HepG2 (cell line): ENCODE data around the gene SLC1A2. TPM values are rescaled to one million over a fixed set of nuclear protein-coding genes. Genes with fewer than 3 reads are reported as not detected.
A peak's percentile ranks its signal among the peaks of the same experiment; 100 is the strongest.

Source experiments
- ARID3A ChIP-seq: IDR thresholded peaks from 2 replicates; pipeline ENCODE4 v1.6.1; 2012; ENCODE audit warnings: low read depth, low read length, improper control_type of control experiment
- ARNT ChIP-seq: fragments of 450-650 bp; IDR thresholded peaks from 2 replicates; pipeline ENCODE4 v1.6.1; 2017
- ATF7 ChIP-seq, 2 experiments: fragments of 450-650 bp in 1 of 2; sonication (generic) in 1 of 2; formaldehyde crosslinking in 1 of 2; IDR thresholded peaks; 2 replicates each; pipeline versions ENCODE4 v1.4.0 to v1.6.1; 2016 to 2020; ENCODE audit warnings: antibody characterized with exemption in 1 of 2, mild to moderate bottlenecking in 1 of 2, missing genetic modification reagents in 1 of 2
- CBX2 ChIP-seq, 2 experiments: fragments of 200-600 bp in 1 of 2; sonication (generic); formaldehyde crosslinking in 1 of 2; IDR thresholded peaks; 2 replicates each; pipeline versions ENCODE4 v1.7.0 to v1.8.1; 2018 to 2022; ENCODE audit warnings: low read depth in 2 of 2, low read length in 1 of 2, mild to moderate bottlenecking in 1 of 2, missing genetic modification reagents in 1 of 2
- CREM ChIP-seq, 2 experiments: sonication (generic) in 1 of 2; formaldehyde crosslinking in 1 of 2; IDR thresholded peaks; 2 replicates each; pipeline versions ENCODE4 v1.4.0 to v1.6.1; 2016 to 2020; ENCODE audit warnings: antibody characterized with exemption in 1 of 2, mild to moderate bottlenecking in 1 of 2, missing genetic modification reagents in 1 of 2
- ELF3 ChIP-seq: IDR thresholded peaks from 2 replicates; pipeline ENCODE4 v1.6.1; 2016; ENCODE audit warnings: missing genetic modification reagents, missing compliant biosample characterization
- HOMEZ ChIP-seq: IDR thresholded peaks from 2 replicates; pipeline ENCODE4 v1.6.1; 2016; ENCODE audit warnings: low read depth
- MAFF ChIP-seq: IDR thresholded peaks from 2 replicates; pipeline ENCODE4 v1.6.1; 2011; ENCODE audit warnings: low read depth, low read length, improper control_type of control experiment
- NFYB ChIP-seq: sonication (generic); formaldehyde crosslinking; IDR thresholded peaks from 2 replicates; pipeline ENCODE4 v1.4.0; 2020; ENCODE audit warnings: missing genetic modification reagents
- SP4 ChIP-seq: sonication (generic); formaldehyde crosslinking; IDR thresholded peaks from 2 replicates; pipeline ENCODE4 v1.8.1; 2023; ENCODE audit warnings: mild to moderate bottlenecking, missing genetic modification reagents
- TBL1XR1 ChIP-seq: fragments of 150-350 bp; IDR thresholded peaks from 2 replicates; pipeline ENCODE4 v1.6.1; 2014; ENCODE audit warnings: borderline replicate concordance, low read length; ENCODE audit not compliant: partially characterized antibody
- TFAP4 ChIP-seq: sonication (generic); IDR thresholded peaks from 2 replicates; pipeline ENCODE4 v1.6.1; 2016; ENCODE audit warnings: low read depth, borderline replicate concordance
- TGIF2 ChIP-seq: IDR thresholded peaks from 2 replicates; pipeline ENCODE4 v1.6.1; 2016; ENCODE audit warnings: control low read depth, missing compliant biosample characterization
- ZNF232 ChIP-seq: sonication (generic); formaldehyde crosslinking; IDR thresholded peaks from 2 replicates; pipeline ENCODE4 v1.4.0; 2020; ENCODE audit warnings: missing genetic modification reagents, borderline replicate concordance
- ZNF24 ChIP-seq: fragments of 450-650 bp; IDR thresholded peaks from 2 replicates; pipeline ENCODE4 v1.6.1; 2017; ENCODE audit warnings: antibody characterized with exemption, mild to moderate bottlenecking
- ZNF329 ChIP-seq: sonication (generic); formaldehyde crosslinking; IDR thresholded peaks from 2 replicates; pipeline ENCODE4 v1.9.0; 2021; ENCODE audit warnings: low read depth, mild to moderate bottlenecking, missing genetic modification reagents
- ZNF350 ChIP-seq: sonication (generic); formaldehyde crosslinking; IDR thresholded peaks from 2 replicates; pipeline ENCODE4 v1.4.0; 2020; ENCODE audit warnings: mild to moderate bottlenecking, low read depth, missing genetic modification reagents, borderline replicate concordance
- ZNF510 ChIP-seq: sonication (generic); formaldehyde crosslinking; IDR thresholded peaks from 2 replicates; pipeline ENCODE4 v1.4.0; 2020; ENCODE audit warnings: low read depth, mild to moderate bottlenecking, missing genetic modification reagents
- ZNF547 ChIP-seq: sonication (generic); formaldehyde crosslinking; IDR thresholded peaks from 2 replicates; pipeline ENCODE4 v1.5.1; 2020; ENCODE audit warnings: mild to moderate bottlenecking, missing genetic modification reagents
- ZNF615 ChIP-seq: sonication (generic); formaldehyde crosslinking; IDR thresholded peaks from 2 replicates; pipeline ENCODE4 v1.5.0; 2020; ENCODE audit warnings: mild to moderate bottlenecking, missing genetic modification reagents, borderline replicate concordance
- ZNF776 ChIP-seq: sonication (generic); formaldehyde crosslinking; IDR thresholded peaks from 2 replicates; pipeline ENCODE4 v1.4.0; 2020; ENCODE audit warnings: mild to moderate bottlenecking, missing genetic modification reagents
- polyA plus RNA-seq, 8 experiments: library from polyadenylated mRNA; depleted of rRNA in 3 of 8; stranded (reverse) in 7 of 8; unstranded in 1 of 8; fragments of >200 nt; fragmentation: Illumina TruSeq in 4 of 8; extraction: Trizol in 4 of 8; gene quantifications; 2 replicates each; pipeline versions ENCODE4 v1.2.1 to v1.2.3, GENCODE V29; 2011 to 2016; ENCODE audit warnings: low read depth in 4 of 8, missing spikeins in 1 of 8, mixed read lengths in 1 of 8; ENCODE audit not compliant: insufficient read depth in 1 of 8
- total RNA-seq, 5 experiments: library from RNA; depleted of rRNA; stranded (reverse); fragments of >200 nt; fragmentation: Illumina TruSeq; extraction: Trizol; gene quantifications; 2 replicates each; pipeline ENCODE4 v1.2.3, GENCODE V29; 2016; ENCODE audit warnings: low read depth in 1 of 5
- TF ChIP-seq, protein P1 (sequence below): sonication (generic); formaldehyde crosslinking; conservative IDR thresholded peaks from 2 replicates; pipeline ENCODE4 v1.4.0; 2020; ENCODE audit warnings: mild to moderate bottlenecking, missing genetic modification reagents, moderate library complexity

Gene SLC1A2
- total and polyA plus RNA-seq, 2 of the 13 experiments (the other 11 are each of a cell fraction or from before 2014, with no cell fraction given), result 23.2 to 43.2 TPM

DNA sequence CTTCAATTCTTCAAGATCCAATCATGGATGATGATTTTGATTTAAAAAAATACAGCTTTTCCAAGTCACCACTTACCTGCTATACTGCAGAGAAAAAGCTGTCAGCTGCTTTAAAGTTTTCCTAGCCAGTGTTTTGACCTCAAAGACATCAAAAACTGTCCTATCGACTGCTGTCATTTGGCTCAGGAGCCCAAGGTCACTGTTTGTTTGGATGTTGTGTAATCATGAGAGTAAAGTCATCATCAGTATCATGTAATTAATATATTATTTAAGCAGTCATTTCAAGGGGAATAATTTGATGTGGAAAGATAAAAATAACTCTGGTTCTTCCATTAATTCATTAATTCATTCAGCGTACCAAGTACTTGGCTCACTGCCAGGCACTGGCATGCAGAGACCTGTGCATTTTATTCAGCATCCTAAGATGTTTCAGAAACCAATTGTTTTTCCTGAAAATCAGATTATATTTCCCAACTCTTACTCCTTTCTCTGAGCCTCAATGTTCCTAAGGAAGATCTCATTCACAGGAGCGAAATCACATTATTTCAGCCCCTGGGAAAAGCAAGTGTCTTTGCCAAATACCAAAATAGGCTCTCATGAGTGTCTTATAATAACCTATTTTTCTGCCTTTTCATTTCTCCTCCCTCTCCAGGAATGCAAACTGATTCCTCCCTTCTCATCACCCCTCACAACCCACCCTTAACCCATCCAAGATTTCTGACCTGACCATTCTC lies 59.9 kb downstream of the SLC1A2 start (continued):
- no peak for TF ChIP-seq SP4 (CRISPR knock-in tag)
- TF ChIP-seq ELF3 (CRISPR knock-in tag), result peak; percentile 37; the same call in 1 of the 2 replicates
- TF ChIP-seq ZNF547 (CRISPR knock-in tag), result 0 out of 2 replicates have a peak, but pooled peaks have one; percentile 46
- no peak for TF ChIP-seq ZNF232 (CRISPR knock-in tag)
- no peak; the same call in 1 of the 2 replicates for TF ChIP-seq ZNF510 (CRISPR knock-in tag)
- no peak for TF ChIP-seq ZNF615 (CRISPR knock-in tag)
- peak; percentile 80 for TF ChIP-seq ARID3A
- TF ChIP-seq ATF7 (IDR thresholded peaks at IDR 0.05), result no peak
- TF ChIP-seq ATF7 (CRISPR knock-in tag; IDR thresholded peaks at IDR 0.05), result no peak
- TF ChIP-seq TBL1XR1, result peak; percentile 43
- TF ChIP-seq ZNF329 (CRISPR knock-in tag), result no peak
- TF ChIP-seq ARNT, result no peak
- no peak; the same call in 1 of the 2 replicates for TF ChIP-seq HOMEZ
- TF ChIP-seq TGIF2 (CRISPR knock-in tag), result 0 out of 2 replicates have a peak, but pooled peaks have one; percentile 52
- no peak for TF ChIP-seq NFYB
- TF ChIP-seq ZNF350 (CRISPR knock-in tag), result no peak
- no peak for TF ChIP-seq ZNF776 (CRISPR knock-in tag)
- TF ChIP-seq CREM (IDR thresholded peaks at IDR 0.05), result peak; percentile 48
- no peak for TF ChIP-seq CREM (CRISPR knock-in tag; IDR thresholded peaks at IDR 0.05)
- peak; percentile 38; the same call in 1 of the 2 replicates for TF ChIP-seq ZNF24
- TF ChIP-seq MAFF, result no peak
- TF ChIP-seq, protein P1, sequence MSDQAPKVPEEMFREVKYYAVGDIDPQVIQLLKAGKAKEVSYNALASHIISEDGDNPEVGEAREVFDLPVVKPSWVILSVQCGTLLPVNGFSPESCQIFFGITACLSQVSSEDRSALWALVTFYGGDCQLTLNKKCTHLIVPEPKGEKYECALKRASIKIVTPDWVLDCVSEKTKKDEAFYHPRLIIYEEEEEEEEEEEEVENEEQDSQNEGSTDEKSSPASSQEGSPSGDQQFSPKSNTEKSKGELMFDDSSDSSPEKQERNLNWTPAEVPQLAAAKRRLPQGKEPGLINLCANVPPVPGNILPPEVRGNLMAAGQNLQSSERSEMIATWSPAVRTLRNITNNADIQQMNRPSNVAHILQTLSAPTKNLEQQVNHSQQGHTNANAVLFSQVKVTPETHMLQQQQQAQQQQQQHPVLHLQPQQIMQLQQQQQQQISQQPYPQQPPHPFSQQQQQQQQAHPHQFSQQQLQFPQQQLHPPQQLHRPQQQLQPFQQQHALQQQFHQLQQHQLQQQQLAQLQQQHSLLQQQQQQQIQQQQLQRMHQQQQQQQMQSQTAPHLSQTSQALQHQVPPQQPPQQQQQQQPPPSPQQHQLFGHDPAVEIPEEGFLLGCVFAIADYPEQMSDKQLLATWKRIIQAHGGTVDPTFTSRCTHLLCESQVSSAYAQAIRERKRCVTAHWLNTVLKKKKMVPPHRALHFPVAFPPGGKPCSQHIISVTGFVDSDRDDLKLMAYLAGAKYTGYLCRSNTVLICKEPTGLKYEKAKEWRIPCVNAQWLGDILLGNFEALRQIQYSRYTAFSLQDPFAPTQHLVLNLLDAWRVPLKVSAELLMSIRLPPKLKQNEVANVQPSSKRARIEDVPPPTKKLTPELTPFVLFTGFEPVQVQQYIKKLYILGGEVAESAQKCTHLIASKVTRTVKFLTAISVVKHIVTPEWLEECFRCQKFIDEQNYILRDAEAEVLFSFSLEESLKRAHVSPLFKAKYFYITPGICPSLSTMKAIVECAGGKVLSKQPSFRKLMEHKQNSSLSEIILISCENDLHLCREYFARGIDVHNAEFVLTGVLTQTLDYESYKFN, result no peak
- TF ChIP-seq CBX2 (IDR thresholded peaks at IDR 0.05; ENCODE audit: low read depth, low read length), result no peak
- no peak for TF ChIP-seq CBX2 (CRISPR knock-in tag; IDR thresholded peaks at IDR 0.05; ENCODE audit: low read depth)
- TF ChIP-seq TFAP4, result peak; percentile 76; the same call in 1 of the 2 replicates
